Breast epithelium (tissue), 3 donors: ENCODE measurements around the gene DRD4.

Experiments used
- POLR2A ChIP-seq: fragments of 450-650 bp; IDR thresholded peaks from one replicate; pipeline ENCODE4 v1.6.1; 2016; ENCODE audit warnings: antibody characterized with exemption, mild to moderate bottlenecking, moderate library complexity
- TF ChIP-seq, protein P1 (sequence below), 3 donors: fragments of 450-650 bp; IDR thresholded peaks; one replicate each; pipeline ENCODE4 v1.5.1; 2016 to 2017; ENCODE audit warnings: antibody characterized with exemption in 3 of 3, mild to moderate bottlenecking in 3 of 3, moderate library complexity in 3 of 3

DNA sequence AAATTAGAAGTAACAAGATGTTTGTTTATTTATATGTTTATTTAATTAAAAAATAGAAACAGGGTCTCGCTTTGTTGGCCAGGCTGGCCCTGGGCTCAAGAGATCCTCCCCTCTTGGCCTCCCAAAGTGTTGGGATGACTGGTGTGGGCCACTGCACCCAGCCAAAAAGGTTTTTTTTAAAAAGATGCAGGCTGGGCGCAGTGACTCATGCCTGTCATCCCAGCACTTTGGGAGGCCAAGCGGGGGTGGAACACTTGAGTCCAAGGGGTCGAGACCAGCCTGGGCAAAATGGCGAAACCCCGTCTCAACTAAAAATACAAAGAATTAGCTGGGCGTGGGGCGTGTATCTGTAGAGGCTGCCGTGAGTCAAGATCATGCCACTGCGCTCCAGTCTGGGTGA lies 13.4 kb downstream of the DRD4 start:
- TF ChIP-seq, protein P1, sequence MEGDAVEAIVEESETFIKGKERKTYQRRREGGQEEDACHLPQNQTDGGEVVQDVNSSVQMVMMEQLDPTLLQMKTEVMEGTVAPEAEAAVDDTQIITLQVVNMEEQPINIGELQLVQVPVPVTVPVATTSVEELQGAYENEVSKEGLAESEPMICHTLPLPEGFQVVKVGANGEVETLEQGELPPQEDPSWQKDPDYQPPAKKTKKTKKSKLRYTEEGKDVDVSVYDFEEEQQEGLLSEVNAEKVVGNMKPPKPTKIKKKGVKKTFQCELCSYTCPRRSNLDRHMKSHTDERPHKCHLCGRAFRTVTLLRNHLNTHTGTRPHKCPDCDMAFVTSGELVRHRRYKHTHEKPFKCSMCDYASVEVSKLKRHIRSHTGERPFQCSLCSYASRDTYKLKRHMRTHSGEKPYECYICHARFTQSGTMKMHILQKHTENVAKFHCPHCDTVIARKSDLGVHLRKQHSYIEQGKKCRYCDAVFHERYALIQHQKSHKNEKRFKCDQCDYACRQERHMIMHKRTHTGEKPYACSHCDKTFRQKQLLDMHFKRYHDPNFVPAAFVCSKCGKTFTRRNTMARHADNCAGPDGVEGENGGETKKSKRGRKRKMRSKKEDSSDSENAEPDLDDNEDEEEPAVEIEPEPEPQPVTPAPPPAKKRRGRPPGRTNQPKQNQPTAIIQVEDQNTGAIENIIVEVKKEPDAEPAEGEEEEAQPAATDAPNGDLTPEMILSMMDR (IDR thresholded peaks at IDR 0.05), result no peak
- TF ChIP-seq POLR2A, result no peak
